Measurements from ENCODE around the gene AJAP1. TPM values are rescaled to one million over a fixed set of nuclear protein-coding genes. Genes with fewer than 3 reads are reported as not detected.

Gene AJAP1
- total and polyA plus RNA-seq, 2 of the 8 experiments (the other 6 are each of a cell fraction or from before 2014, with no cell fraction given), result 1.9 to 6.2 TPM

GRCh38 chr1:4628992-4629391, 25.4 kb upstream of the AJAP1 start (continued):
- TF ChIP-seq USF2 (IDR thresholded peaks at IDR 0.05; ENCODE audit: low read length) (no peak), SRF (IDR thresholded peaks at IDR 0.05; ENCODE audit: low read depth, low read length) (no peak), CEBPB (IDR thresholded peaks at IDR 0.05; ENCODE audit: low read depth, low read length) (no peak)

Data from H1 (cell line).